Measurements from ENCODE around the gene PFDN4. TPM values are rescaled to one million over a fixed set of nuclear protein-coding genes. Genes with fewer than 3 reads are reported as not detected.

The PFDN4 gene
- total RNA-seq, 1 donor from 2014 or later: 45.7 TPM

GRCh38 chr20:54219751-54220426 lies 12.0 kb downstream of the PFDN4 start:
- Histone ChIP-seq H3K27me3 (no peaks in the 10 kb centered on the region), H3K4me1 (no peaks in the 10 kb centered on the region), H3K4me3 (no peak overlapping the region), H3K9me3 (no peaks in the 10 kb centered on the region), H3K27ac (no peak overlapping the region), H3K36me3 (peaks cover 0 to 17% of the 10 kb centered on the region in 2 donors)
- no peak for TF ChIP-seq POLR2A (IDR thresholded peaks at IDR 0.05)
- no peak for TF ChIP-seq CTCF (IDR thresholded peaks at IDR 0.05)
- no peak for TF ChIP-seq POLR2AphosphoS5 (IDR thresholded peaks at IDR 0.05; ENCODE audit: insufficient read depth in 1 of 2, low read depth in 1 of 2)
- intact Hi-C loops (cut with DNase I): loop anchor here (5.0 kb wide), 1 partner anchor 427 kb away; no protein-coding TSS in a partner anchor
- no peak for DNase-seq (ENCODE audit: extremely low spot score in 2 of 2)

- Histone ChIP-seq H3K27me3 (no peaks in the 10 kb centered on the region), H3K4me3 (no peak overlapping the region), H3K9me3 (no peaks in the 10 kb centered on the region), H3K27ac (no peak overlapping the region), H3K36me3 (peaks cover 0 to 15% of the 10 kb centered on the region in 2 donors), H3K4me1 (no peaks in the 10 kb centered on the region)
- no peak for DNase-seq (ENCODE audit: extremely low spot score in 2 of 2)
- TF ChIP-seq CTCF (IDR thresholded peaks at IDR 0.05) (no peak), POLR2A (IDR thresholded peaks at IDR 0.05) (no peak), POLR2AphosphoS5 (IDR thresholded peaks at IDR 0.05; ENCODE audit: insufficient read depth in 1 of 2, low read depth in 1 of 2) (no peak)
- intact Hi-C loops (cut with DNase I): loop anchor here (5.0 kb wide), 1 partner anchor 427 kb away; no protein-coding TSS in a partner anchor
These were observed 12.8 kb downstream of the PFDN4 start for GRCh38 chr20:54220722-54221121.

DNA sequence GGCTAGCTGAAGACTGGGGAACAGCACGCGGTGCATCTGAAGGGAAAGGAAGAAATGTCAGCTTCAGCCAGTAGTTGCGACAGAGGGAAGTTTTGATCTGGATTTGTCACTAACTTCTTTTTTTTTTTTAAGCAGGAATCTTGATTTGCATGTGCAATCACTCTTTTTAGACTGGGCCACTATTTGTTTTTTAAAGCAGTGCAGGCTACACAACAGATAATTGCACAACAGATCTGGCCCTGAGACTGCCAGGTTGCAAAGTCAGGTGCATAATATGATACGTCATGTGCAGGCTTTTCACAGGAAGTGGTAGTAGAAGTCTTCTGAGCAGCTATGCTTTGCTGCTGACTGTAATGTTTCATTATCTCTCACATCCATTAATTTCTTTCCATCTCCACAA lies 13.5 kb downstream of the PFDN4 start:
- Histone ChIP-seq H3K36me3 (peaks cover 0 to 12% of the 10 kb centered on the region in 2 donors), H3K4me1 (no peaks in the 10 kb centered on the region), H3K9me3 (no peaks in the 10 kb centered on the region), H3K4me3 (no peak overlapping the region), H3K27me3 (no peaks in the 10 kb centered on the region), H3K27ac (no peak overlapping the region)
- intact Hi-C loops (cut with DNase I): loop anchor here (5.0 kb wide), 1 partner anchor 426 kb away; no protein-coding TSS in a partner anchor
- no peak for TF ChIP-seq POLR2A (IDR thresholded peaks at IDR 0.05)
- TF ChIP-seq CTCF (IDR thresholded peaks at IDR 0.05): no peak
- no peak for TF ChIP-seq POLR2AphosphoS5 (IDR thresholded peaks at IDR 0.05; ENCODE audit: insufficient read depth in 1 of 2, low read depth in 1 of 2)
- DNase-seq (ENCODE audit: extremely low spot score in 2 of 2): no peak

DNA sequence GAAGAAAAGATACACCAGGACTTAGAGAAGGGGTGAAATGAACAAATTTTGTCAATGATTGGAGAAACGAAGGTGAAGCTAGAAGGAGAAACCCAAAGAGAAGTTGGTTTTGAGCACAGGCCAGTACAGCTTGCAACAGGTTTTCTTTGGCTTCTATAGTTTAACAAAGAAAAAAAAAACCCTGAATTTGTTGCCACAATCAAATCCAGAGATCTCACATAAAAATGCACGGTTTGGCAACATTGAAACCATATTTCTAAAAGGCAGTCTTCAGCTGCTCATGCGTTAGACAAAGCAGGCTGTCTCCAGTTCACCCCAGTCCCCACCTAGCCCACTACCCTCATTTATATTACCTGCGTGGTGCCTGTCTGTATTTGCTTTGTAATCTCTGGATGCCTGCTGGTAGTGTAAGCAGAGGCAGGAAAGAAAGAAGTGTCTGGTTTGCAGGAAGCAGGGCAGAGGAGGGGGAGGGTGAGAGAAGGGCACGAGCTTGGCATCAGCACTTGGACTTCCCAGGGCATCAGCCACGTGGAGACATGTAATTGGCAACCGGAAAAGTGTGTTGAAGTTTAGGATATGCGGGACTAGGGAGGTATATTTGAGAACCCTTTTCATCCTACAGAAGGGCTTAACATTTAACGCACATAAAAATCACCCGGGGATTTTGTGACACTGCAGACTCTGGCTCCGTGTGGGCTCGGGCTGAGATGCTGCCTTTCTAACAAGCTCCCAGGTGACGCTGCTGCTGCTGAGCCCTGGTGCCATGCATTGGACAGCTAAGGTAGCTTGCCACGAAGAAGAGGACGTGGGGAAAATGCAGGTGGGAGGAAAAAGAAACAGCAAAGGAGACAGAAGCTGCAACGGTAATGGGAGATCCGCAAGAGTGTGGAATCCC lies 14.4 kb downstream of the PFDN4 start:
- no peak overlapping the region for H3K27ac ChIP-seq
- H3K27me3 ChIP-seq: no peaks in the 10 kb centered on the region
- H3K4me1 ChIP-seq: no peaks in the 10 kb centered on the region
- no peak for DNase-seq (ENCODE audit: extremely low spot score in 2 of 2)
- intact Hi-C loops (cut with DNase I): loop anchor here (5.0 kb wide), 1 partner anchor 425 kb away; no protein-coding TSS in a partner anchor
- peaks cover 0 to 4% of the 10 kb centered on the region in 2 donors for H3K36me3 ChIP-seq
- TF ChIP-seq CTCF (IDR thresholded peaks at IDR 0.05) (no peak), POLR2AphosphoS5 (IDR thresholded peaks at IDR 0.05; ENCODE audit: insufficient read depth in 1 of 2, low read depth in 1 of 2) (no peak), POLR2A (IDR thresholded peaks at IDR 0.05) (no peak)
- H3K4me3 ChIP-seq: no peak overlapping the region
- H3K9me3 ChIP-seq: no peaks in the 10 kb centered on the region
